SW 1271 (cell line): ENCODE results near the gene NRN1.
"Not testable (repeated sequence)": the region's sequence is repeated elsewhere in the genome, so short reads cannot be mapped to it uniquely, and the experiment has no call there.

Experiments
- DNase-seq, 2 experiments: peaks; one replicate each; lab custom pipeline; 2025; lab: John Stamatoyannopoulos, UW

Gene NRN1

GRCh38 chr6:6006428-6007365, at the start of gene NRN1:
NRN1 (minus strand) TSS chr6:6006925; CDS start chr6:6006749, 176 bp downstream.
- DNase-seq = no peak

GRCh38 chr6:6052216-6052615, 45.5 kb upstream of the NRN1 start:
- no peak for DNase-seq

GRCh38 chr6:6046716-6047115, 40.0 kb upstream of the NRN1 start:
- no peak for DNase-seq

GRCh38 chr6:6039946-6040509, 33.3 kb upstream of the NRN1 start:
- no peak for DNase-seq

- no peak for DNase-seq
Measured at GRCh38 chr6:6037179-6037578, 30.5 kb upstream of the NRN1 start.

- DNase-seq = no peak
Measured at GRCh38 chr6:6033858-6034257, 27.1 kb upstream of the NRN1 start.

GRCh38 chr6:6026513-6027205, 19.9 kb upstream of the NRN1 start:
- DNase-seq = no peak

- no peak for DNase-seq
Measured at GRCh38 chr6:6025736-6026135, 19.0 kb upstream of the NRN1 start.

- DNase-seq = no peak
Measured at GRCh38 chr6:6024220-6024619, 17.5 kb upstream of the NRN1 start.

- DNase-seq = not testable (repeated sequence)
Measured at GRCh38 chr6:6022841-6023240, 16.1 kb upstream of the NRN1 start.

- peak; percentile 53 to 58 for DNase-seq
Measured at GRCh38 chr6:6008648-6009421, 2.1 kb upstream of the NRN1 start.

- DNase-seq = no peak
Measured at GRCh38 chr6:6008089-6008647, 1.4 kb upstream of the NRN1 start.

GRCh38 chr6:6007366-6008088, 802 bp upstream of the NRN1 start:
- no peak for DNase-seq

- no peak for DNase-seq
Measured at GRCh38 chr6:6006006-6006427, 708 bp downstream of the NRN1 start.

GRCh38 chr6:6005051-6006005, 1.4 kb downstream of the NRN1 start:
- no peak for DNase-seq

GRCh38 chr6:6004390-6004995, 2.2 kb downstream of the NRN1 start:
- no peak for DNase-seq

- DNase-seq = no peak
Measured at GRCh38 chr6:6003621-6004366, 2.9 kb downstream of the NRN1 start.

GRCh38 chr6:6002848-6003620, 3.7 kb downstream of the NRN1 start:
- no peak for DNase-seq
